ENCODE data around the gene FBXO17. TPM values are rescaled to one million over a fixed set of nuclear protein-coding genes. Genes with fewer than 3 reads are reported as not detected.

FBXO17 gene
- total and polyA plus RNA-seq, 4 donors: 19.7 to 31.9 (median 23.4) TPM

- DNase-seq (ENCODE audit: low spot score): no peak
- no peak overlapping the region for H3K4me3 ChIP-seq (ENCODE audit: low read depth in 1 of 3, low read length in 3 of 3)
- no peaks in the 10 kb centered on the region for H3K27me3 ChIP-seq (ENCODE audit: control insufficient read depth in 4 of 4, insufficient read depth in 4 of 4, low read length in 3 of 4)
- no peak overlapping the region for H3K27ac ChIP-seq (ENCODE audit: low read depth in 1 of 2, low read length in 2 of 2)
- H3K9me3 ChIP-seq (ENCODE audit: control insufficient read depth in 4 of 4, low read length in 3 of 4): no peaks in the 10 kb centered on the region
- H3K4me1 ChIP-seq (ENCODE audit: control insufficient read depth in 4 of 4, insufficient read depth in 4 of 4, low read length in 3 of 4): peaks cover 7 to 38% (median 30%) of the 10 kb centered on the region in 4 donors
- no peak for TF ChIP-seq HNF4G (IDR thresholded peaks at IDR 0.05)
- TF ChIP-seq SP1 (IDR thresholded peaks at IDR 0.05): no peak
- TF ChIP-seq REST (IDR thresholded peaks at IDR 0.05): no peak
- TF ChIP-seq NR2F2 (IDR thresholded peaks at IDR 0.05): no peak
- TF ChIP-seq JUND (IDR thresholded peaks at IDR 0.05): no peak
- TF ChIP-seq YY1 (IDR thresholded peaks at IDR 0.05): no peak
- no peak for TF ChIP-seq ZBTB33 (IDR thresholded peaks at IDR 0.05)
- TF ChIP-seq HNF4A (conservative IDR thresholded peaks at IDR 0.05): no peak
- no peak for TF ChIP-seq TAF1 (conservative IDR thresholded peaks at IDR 0.05)
- TF ChIP-seq ATF3 (IDR thresholded peaks at IDR 0.05): no peak
- TF ChIP-seq FOXA1 (IDR thresholded peaks at IDR 0.05): no peak
- TF ChIP-seq FOXA2 (IDR thresholded peaks at IDR 0.05): no peak
- no peak for TF ChIP-seq RXRA (IDR thresholded peaks at IDR 0.05)
- no peak for TF ChIP-seq CTCF (IDR thresholded peaks at IDR 0.05; ENCODE audit: low read depth, low read length, missing input control)
- TF ChIP-seq MAX (IDR thresholded peaks at IDR 0.05): no peak
- TF ChIP-seq RAD21 (IDR thresholded peaks at IDR 0.05): no peak
- no peak for TF ChIP-seq EGR1 (IDR thresholded peaks at IDR 0.05; ENCODE audit: low read depth in 2 of 2)
- TF ChIP-seq GABPA (IDR thresholded peaks at IDR 0.05 in 1 of 2, conservative IDR thresholded peaks at IDR 0.05 in 1 of 2): no peak
- 93% methylated on average over 4 of the region's 4 CpGs for WGBS
- H3K9ac ChIP-seq (ENCODE audit: low read depth in 1 of 2, low read length in 2 of 2): no peak overlapping the region
- peaks cover 0 to 6% (median 2%) of the 10 kb centered on the region in 4 donors for H3K36me3 ChIP-seq (ENCODE audit: control insufficient read depth in 4 of 4, insufficient read depth in 3 of 4, low read depth in 1 of 4, low read length in 3 of 4)
Observed at GRCh38 chr19:38933544-38933943, 42.0 kb downstream of the FBXO17 start.
